Tibial artery (tissue), 4 donors: ENCODE measurements around the gene PIN1.
"Not testable (repeated sequence)": the region's sequence is repeated elsewhere in the genome, so short reads cannot be mapped to it uniquely, and the experiment has no call there.

Experiments
- DNase-seq, 2 donors: peaks; one replicate each; pipeline ENCODE4 v3.0.0-alpha.2; 2019
- H3K27ac ChIP-seq, 2 donors: fragments of 200-600 bp; sonication (generic) in 1 of 2; 1 replicate in 1 of 2; 2 replicates in 1 of 2; pipeline ENCODE4 v1.5.1; 2018 to 2019; ENCODE audit warnings: mild to moderate bottlenecking in 1 of 2
- H3K27me3 ChIP-seq, 2 donors: fragments of 200-600 bp; sonication (generic) in 1 of 2; one replicate each; pipeline versions ENCODE4 v1.5.1 to v1.6.0; 2016 to 2019
- H3K36me3 ChIP-seq, 3 donors: fragments of 200-600 bp; sonication (generic) in 2 of 3; one replicate each; pipeline ENCODE4 v1.5.1; 2016 to 2019; ENCODE audit warnings: mild to moderate bottlenecking in 2 of 3
- H3K4me1 ChIP-seq, 4 donors: fragments of 200-600 bp; sonication (generic) in 2 of 4; 1 replicate in 3 of 4; 2 replicates in 1 of 4; pipeline ENCODE4 v1.5.1; 2016 to 2019
- H3K4me3 ChIP-seq, 2 donors: fragments of 200-600 bp; sonication (generic) in 1 of 2; 1 replicate in 1 of 2; 2 replicates in 1 of 2; pipeline ENCODE4 v1.5.1; 2018 to 2019; ENCODE audit warnings: mild to moderate bottlenecking in 2 of 2
- H3K9me3 ChIP-seq, 3 donors: fragments of 200-600 bp; sonication (generic) in 1 of 3; one replicate each; pipeline ENCODE4 v1.5.1; 2016 to 2019
- CTCF ChIP-seq, 2 experiments: fragments of 200-600 bp in 1 of 2; fragments of 450-650 bp in 1 of 2; IDR thresholded peaks; one replicate each; pipeline ENCODE4 v1.5.1; 2017 to 2019; ENCODE audit warnings: antibody characterized with exemption in 2 of 2, mild to moderate bottlenecking in 1 of 2, moderate library complexity in 1 of 2
- intact Hi-C: fragments of 100-400 bp; cut with DNase I; formaldehyde crosslinking; loops from one replicate; pipeline ENCODE4 v1.15.0; 2023; ENCODE audit warnings: low total_unique reads

PIN1 gene

GRCh38 chr19:9836021-9836420 is 903 bp downstream of the PIN1 start:
- H3K27ac ChIP-seq: peak overlapping the region in 1 of 2 donors; percentile 85
- peak overlapping the region; percentile 94 to 96 for H3K4me3 ChIP-seq
- peaks cover 17 to 37% (median 30%) of the 10 kb centered on the region in 3 donors for H3K36me3 ChIP-seq
- H3K4me1 ChIP-seq: peaks cover 0 to 24% (median 13%) of the 10 kb centered on the region in 4 donors
- intact Hi-C loops: no loop called here
- H3K9me3 ChIP-seq: no peaks in the 10 kb centered on the region
- no peak for DNase-seq
- H3K27me3 ChIP-seq: no peaks in the 10 kb centered on the region
- TF ChIP-seq CTCF (IDR thresholded peaks at IDR 0.05): no peak

GRCh38 chr19:9838324-9838723 is 3.2 kb downstream of the PIN1 start:
- H3K4me3 ChIP-seq: no peak overlapping the region
- peaks cover 0 to 24% (median 13%) of the 10 kb centered on the region in 4 donors for H3K4me1 ChIP-seq
- peaks cover 38 to 53% (median 53%) of the 10 kb centered on the region in 3 donors for H3K36me3 ChIP-seq
- no peak for TF ChIP-seq CTCF (IDR thresholded peaks at IDR 0.05)
- H3K9me3 ChIP-seq: no peaks in the 10 kb centered on the region
- DNase-seq: no peak
- H3K27me3 ChIP-seq: no peaks in the 10 kb centered on the region
- intact Hi-C loops: no loop called here
- no peak overlapping the region for H3K27ac ChIP-seq

GRCh38 chr19:9839415-9839814 is 4.3 kb downstream of the PIN1 start:
- no peaks in the 10 kb centered on the region for H3K27me3 ChIP-seq
- intact Hi-C loops: no loop called here
- H3K4me1 ChIP-seq: peaks cover 0 to 21% (median 12%) of the 10 kb centered on the region in 4 donors
- DNase-seq: no peak
- no peak for TF ChIP-seq CTCF (IDR thresholded peaks at IDR 0.05)
- peaks cover 0 to 7% (median 6%) of the 10 kb centered on the region in 3 donors for H3K9me3 ChIP-seq
- peaks cover 49 to 64% (median 64%) of the 10 kb centered on the region in 3 donors for H3K36me3 ChIP-seq
- H3K4me3 ChIP-seq: no peak overlapping the region
- no peak overlapping the region for H3K27ac ChIP-seq

- peaks cover 0 to 7% (median 6%) of the 10 kb centered on the region in 3 donors for H3K9me3 ChIP-seq
- TF ChIP-seq CTCF (IDR thresholded peaks at IDR 0.05): no peak
- peaks cover 51 to 100% (median 80%) of the 10 kb centered on the region in 3 donors for H3K36me3 ChIP-seq
- no peak overlapping the region for H3K4me3 ChIP-seq
- no peaks in the 10 kb centered on the region for H3K27me3 ChIP-seq
- no peak for DNase-seq
- intact Hi-C loops: no loop called here
- H3K27ac ChIP-seq: no peak overlapping the region
- H3K4me1 ChIP-seq: peaks cover 0 to 7% (median 3%) of the 10 kb centered on the region in 4 donors
These were observed 7.9 kb downstream of the PIN1 start for GRCh38 chr19:9842834-9843625.

GRCh38 chr19:9843626-9844273 is 8.6 kb downstream of the PIN1 start:
- H3K27ac ChIP-seq, H3K9me3 ChIP-seq, H3K4me1 ChIP-seq, intact Hi-C loops, H3K4me3 ChIP-seq, DNase-seq, H3K27me3 ChIP-seq: not testable (repeated sequence)
- H3K36me3 ChIP-seq: peaks cover 59 to 100% (median 80%) of the 10 kb centered on the region in 3 donors
